Heart right ventricle (tissue), 16 donors: Measurements from ENCODE around the gene ZNF311. TPM values are rescaled to one million over a fixed set of nuclear protein-coding genes. Genes with fewer than 3 reads are reported as not detected.
A peak's percentile ranks its signal among the peaks of the same experiment; 100 is the strongest.

Source experiments
- ATAC-seq, 8 donors: fragments of 200-7000 bp; cut with Tn5 transposase; one replicate each; pipeline ENCODE4 v1.9.1; 2020; ENCODE audit warnings: mild to moderate bottlenecking in 8 of 8, moderate library complexity in 8 of 8, moderate number of reproducible peaks in 1 of 8
- DNase-seq, 2 donors: peaks; one replicate each; pipeline ENCODE4 v3.0.0-alpha.2; 2020
- H3K27ac ChIP-seq, 10 donors: fragments of 200-600 bp; sonication (generic) in 2 of 10; one replicate each; pipeline versions ENCODE4 v1.5.0 to v1.8.0; 2020 to 2022; ENCODE audit warnings: mild to moderate bottlenecking in 3 of 10
- H3K27me3 ChIP-seq, 7 donors: fragments of 200-600 bp; one replicate each; pipeline ENCODE4 v1.8.0; 2021 to 2022; ENCODE audit warnings: mild to moderate bottlenecking in 2 of 7
- H3K36me3 ChIP-seq, 9 donors: fragments of 200-600 bp; sonication (generic) in 1 of 9; one replicate each; pipeline versions ENCODE4 v1.5.0 to v1.8.0; 2020 to 2022; ENCODE audit warnings: mild to moderate bottlenecking in 2 of 9
- H3K4me1 ChIP-seq, 9 donors: fragments of 200-600 bp; sonication (generic) in 1 of 9; one replicate each; pipeline versions ENCODE4 v1.5.0 to v1.8.0; 2020 to 2022; ENCODE audit warnings: mild to moderate bottlenecking in 4 of 9
- H3K4me3 ChIP-seq, 10 donors: fragments of 200-600 bp; sonication (generic) in 2 of 10; one replicate each; pipeline versions ENCODE4 v1.5.0 to v1.8.0; 2020 to 2022; ENCODE audit warnings: mild to moderate bottlenecking in 7 of 10, moderate library complexity in 2 of 10
- H3K9me3 ChIP-seq, 11 donors: fragments of 200-600 bp in 10 of 11; sonication (generic) in 2 of 11; one replicate each; pipeline versions ENCODE4 v1.5.0 to v1.8.0; 2013 to 2022; ENCODE audit warnings: mild to moderate bottlenecking in 2 of 11, control low read depth in 1 of 11, moderate library complexity in 1 of 11
- WGBS, 2 donors: extraction: QIAGEN DNeasy Blood & Tissue Kit; methylation state at CpG; one replicate each; pipeline ENCODE4 v1.1.7; 2013; ENCODE audit warnings: inconsistent platforms in 1 of 2; 5-methylcytosine and 5-hydroxymethylcytosine counted together
- intact Hi-C, 10 donors: fragments of 100-400 bp; cut with DNase I; formaldehyde crosslinking; loops; one replicate each; pipeline versions ENCODE4 v1.11.1 to v1.14.2; 2022
- polyA plus RNA-seq, 2 donors: library from polyadenylated mRNA; stranded (reverse); fragments of 200-250 nt; gene quantifications; one replicate each; pipeline ENCODE4 v1.2.3, GENCODE V29; 2013
- total RNA-seq, 10 donors: library from RNA; stranded (reverse); fragmentation: NEBNext Ultra II Directional in 3 of 10; extraction: Animal tissue kit (Norgen Biotek cat#: 25700) in 3 of 10; gene quantifications; one replicate each; pipeline versions ENCODE4 v1.2.1 to v1.2.4, GENCODE V29; 2021 to 2023
- TF ChIP-seq, protein P1 (sequence below), 9 donors: fragments of 200-600 bp; sonication (generic) in 2 of 9; IDR thresholded peaks; one replicate each; pipeline versions ENCODE4 v1.5.0 to v1.8.0; 2021 to 2022; ENCODE audit warnings: antibody characterized with exemption in 9 of 9, mild to moderate bottlenecking in 5 of 9, moderate library complexity in 1 of 9
- donor health status: Arrhythmogenic right ventricular cardiomyopathy.
- donor health status: ischemic (EF 13 %, LVEDD 7.1; RV severe dilation, severe dysfunction).
- donor health status: healthy with polysubstance abuse.
- donor health status: DM: no; HTN: yes; CAD: no.
- donor health status: DM: no; HTN: no; CAD: no.
- donor health status: ischemic (EF 25% LVEDD 6.9; RV normal size, moderate dysfunction).
- donor health status: ischemic (EF 25% LVEDD 5.7; RV mildly dilated, moderate dysfunction).
- donor health status: healthy.
- donor health status: DM: yes; HTN: yes; CAD: no.
- donor health status: Ischemic cardiomyopathy.
- donor health status: ischemic (EF 35%, LVEDD 5.7; RV mildly dilated, moderate dysfunction).
- donor health status: nonischemic (EF 11% LVEDD 7.7; RV severe dilation, severe dysfunction).
- donor health status: DM: yes; HTN: yes; CAD: no.
- donor health status: PGD.
- donor health status: ischemic (EF 29% LVEDD 5.4; RV normal size, mild dysfunction).
- donor health status: nonischemic (EF 23%, LVEDD 6.1; RV moderate dilation, normal function).

The ZNF311 gene
- total and polyA plus RNA-seq, 12 donors, result 0.08 to 0.66 (median 0.23) TPM

GRCh38 chr6:28982476-28983266 is 22.4 kb downstream of the ZNF311 start:
- peaks cover 0 to 11% (median 7%) of the 10 kb centered on the region in 7 donors for H3K27me3 ChIP-seq
- H3K36me3 ChIP-seq, result no peaks in the 10 kb centered on the region
- peaks cover 0 to 1% (median 0%) of the 10 kb centered on the region in 11 donors for H3K9me3 ChIP-seq
- peak overlapping the region in 9 of 10 donors; percentile 62 to 71 (median 66) for H3K4me3 ChIP-seq
- DNase-seq (peak in 1 of 2 donors; percentile 7), ATAC-seq (peak in 6 of 8 donors; percentile 21 to 41 (median 35))
- peaks cover 0 to 40% (median 6%) of the 10 kb centered on the region in 9 donors for H3K4me1 ChIP-seq
- intact Hi-C loops, result loop anchor here in 8 of 10 donors (1.0 to 10.0 kb wide), 11 partner anchors 35 to 1508 kb away; partner anchors contain the start of gene ZNF184 (in 1 of the 8)
- 16% methylated on average over 17 of the region's 17 CpGs for WGBS, 2 donors
- peak overlapping the region; percentile 21 to 76 (median 68) for H3K27ac ChIP-seq
- TF ChIP-seq, protein P1, sequence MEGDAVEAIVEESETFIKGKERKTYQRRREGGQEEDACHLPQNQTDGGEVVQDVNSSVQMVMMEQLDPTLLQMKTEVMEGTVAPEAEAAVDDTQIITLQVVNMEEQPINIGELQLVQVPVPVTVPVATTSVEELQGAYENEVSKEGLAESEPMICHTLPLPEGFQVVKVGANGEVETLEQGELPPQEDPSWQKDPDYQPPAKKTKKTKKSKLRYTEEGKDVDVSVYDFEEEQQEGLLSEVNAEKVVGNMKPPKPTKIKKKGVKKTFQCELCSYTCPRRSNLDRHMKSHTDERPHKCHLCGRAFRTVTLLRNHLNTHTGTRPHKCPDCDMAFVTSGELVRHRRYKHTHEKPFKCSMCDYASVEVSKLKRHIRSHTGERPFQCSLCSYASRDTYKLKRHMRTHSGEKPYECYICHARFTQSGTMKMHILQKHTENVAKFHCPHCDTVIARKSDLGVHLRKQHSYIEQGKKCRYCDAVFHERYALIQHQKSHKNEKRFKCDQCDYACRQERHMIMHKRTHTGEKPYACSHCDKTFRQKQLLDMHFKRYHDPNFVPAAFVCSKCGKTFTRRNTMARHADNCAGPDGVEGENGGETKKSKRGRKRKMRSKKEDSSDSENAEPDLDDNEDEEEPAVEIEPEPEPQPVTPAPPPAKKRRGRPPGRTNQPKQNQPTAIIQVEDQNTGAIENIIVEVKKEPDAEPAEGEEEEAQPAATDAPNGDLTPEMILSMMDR (IDR thresholded peaks at IDR 0.05), result no peak

DNA sequence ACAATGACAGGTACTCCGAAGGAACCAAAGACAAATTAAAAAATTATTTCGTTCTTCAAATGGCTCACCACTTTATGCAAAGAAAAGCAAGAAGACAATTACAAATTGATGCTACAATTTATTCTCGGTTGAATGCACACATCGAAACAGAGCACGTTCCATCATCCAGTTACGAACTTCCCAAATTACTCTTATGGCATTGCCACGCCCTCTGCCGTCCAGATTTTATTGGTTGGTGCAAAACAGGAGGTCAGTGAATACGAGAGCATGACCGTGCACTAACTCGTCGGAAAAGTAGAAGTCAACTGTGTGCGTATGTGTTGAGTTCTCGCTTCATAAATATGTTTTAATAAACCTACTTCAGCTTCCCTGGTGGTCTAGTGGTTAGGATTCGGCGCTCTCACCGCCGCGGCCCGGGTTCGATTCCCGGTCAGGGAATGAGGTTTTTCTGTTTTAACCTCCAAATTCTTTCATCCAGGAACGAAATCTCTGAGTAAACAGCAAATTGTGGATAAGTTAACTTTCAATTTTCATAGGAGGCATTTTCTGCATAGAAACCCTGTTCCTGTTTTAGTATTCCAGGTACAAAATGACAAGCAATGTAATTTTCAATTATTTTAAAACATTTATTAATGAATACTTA is 23.2 kb downstream of the ZNF311 start:
- DNase-seq (peak; percentile 72 to 86), ATAC-seq (peak; percentile 72 to 90 (median 86))
- intact Hi-C loops, result loop anchor here in 8 of 10 donors (1.0 to 10.0 kb wide), 15 partner anchors 35 to 1507 kb away; partner anchors contain the start of gene ZNF184 (in 1 of the 8)
- TF ChIP-seq, protein P1 (IDR thresholded peaks at IDR 0.05), result peak in 5 of 9 donors; percentile 15 to 40 (median 23)
- Histone ChIP-seq H3K4me3 (peak overlapping the region; percentile 42 to 71 (median 66)), H3K9me3 (no peaks in the 10 kb centered on the region), H3K27me3 (peaks cover 0 to 18% (median 14%) of the 10 kb centered on the region in 7 donors), H3K27ac (peak overlapping the region; percentile 21 to 76 (median 68)), H3K4me1 (peaks cover 0 to 47% (median 6%) of the 10 kb centered on the region in 9 donors), H3K36me3 (no peaks in the 10 kb centered on the region)
- WGBS, 2 donors, result 0% methylated on average over 23 of the region's 23 CpGs

DNA sequence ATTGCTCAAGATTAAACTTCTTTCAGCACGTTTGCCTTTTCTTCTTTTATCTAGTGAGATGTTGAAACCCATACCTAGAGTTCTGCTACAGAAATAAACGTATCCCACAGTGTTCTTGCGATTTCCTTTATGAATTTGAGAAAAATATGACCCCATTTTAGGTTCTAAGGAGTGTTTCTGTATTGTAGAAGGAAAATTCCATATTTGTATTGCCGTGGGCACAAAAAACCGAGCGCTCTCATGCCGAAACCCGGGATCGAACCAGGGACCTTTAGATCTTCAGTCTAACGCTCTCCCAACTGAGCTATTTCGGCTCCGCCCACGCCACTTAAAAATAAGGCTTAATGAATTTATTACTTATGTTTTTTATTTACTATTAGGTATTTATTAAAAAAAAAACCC is 23.7 kb downstream of the ZNF311 start:
- H3K36me3 ChIP-seq, result no peaks in the 10 kb centered on the region
- intact Hi-C loops, result loop anchor here in 8 of 10 donors (1.0 to 10.0 kb wide), 12 partner anchors 34 to 1507 kb away; partner anchors contain the start of gene ZNF184 (in 1 of the 8)
- TF ChIP-seq, protein P1 (IDR thresholded peaks at IDR 0.05), result peak in 1 of 9 donors; percentile 3

More for the DNA sequence above, 23.7 kb downstream of the ZNF311 start:
- Histone ChIP-seq H3K27me3 (peaks cover 0 to 23% (median 17%) of the 10 kb centered on the region in 7 donors), H3K4me3 (peak overlapping the region; percentile 42 to 71 (median 66)), H3K27ac (peak overlapping the region; percentile 21 to 76 (median 68)), H3K4me1 (peaks cover 0 to 51% (median 6%) of the 10 kb centered on the region in 9 donors), H3K9me3 (no peaks in the 10 kb centered on the region)
- DNase-seq, result peak; percentile 53 to 74
- ATAC-seq, result peak in 7 of 8 donors; percentile 52 to 75 (median 64)
- 0% methylated on average over 13 of the region's 13 CpGs for WGBS, 2 donors
